Measurements from ENCODE around the gene METTL22. TPM values are rescaled to one million over a fixed set of nuclear protein-coding genes. Genes with fewer than 3 reads are reported as not detected.

METTL22 gene
- total and polyA plus RNA-seq, 4 experiments from 2014 or later = 6.2 to 49.8 (median 28.6) TPM

Other genes with a start within 250 kb of the METTL22 start
- not detected for gene TMEM114, start 31.2 kb upstream of the METTL22 start, total RNA-seq
- gene TMEM114, start 31.2 kb upstream of the METTL22 start, polyA plus RNA-seq = not detected
- gene ABAT, start 52.9 kb downstream of the METTL22 start, total RNA-seq = 10 to 100 TPM; 10.0 to 10.8 TPM
- 1 to 10 TPM; 2.8 to 3.1 TPM for gene ABAT, start 52.9 kb downstream of the METTL22 start, polyA plus RNA-seq
- gene TMEM186, start 175.9 kb downstream of the METTL22 start, total RNA-seq = 10 to 100 TPM; 15.6 to 17.9 TPM
- 10 to 100 TPM in 1 of 2 donors, 1 to 10 TPM in 1; 9.4 to 20.0 TPM for gene TMEM186, start 175.9 kb downstream of the METTL22 start, polyA plus RNA-seq
- 10 to 100 TPM; 51.7 to 61.7 TPM for gene PMM2, start 176.1 kb downstream of the METTL22 start, total RNA-seq
- 10 to 100 TPM; 21.2 to 35.1 TPM for gene PMM2, start 176.1 kb downstream of the METTL22 start, polyA plus RNA-seq
- 10 to 100 TPM; 39.3 to 43.2 TPM for gene CARHSP1, start 247.3 kb downstream of the METTL22 start, total RNA-seq
- gene CARHSP1, start 247.3 kb downstream of the METTL22 start, polyA plus RNA-seq = 10 to 100 TPM; 33.2 to 57.2 TPM